ENCODE data around the gene SLCO2A1. TPM values are rescaled to one million over a fixed set of nuclear protein-coding genes. Genes with fewer than 3 reads are reported as not detected.
A peak's percentile ranks its signal among the peaks of the same experiment; 100 is the strongest.

The SLCO2A1 gene
- total RNA-seq, 1 donor: not detected

- H3K9me3 ChIP-seq (ENCODE audit: low read depth, low read length): no peaks in the 10 kb centered on the region
- H3K4me3 ChIP-seq (ENCODE audit: low read length): no peak overlapping the region
- H3K4me1 ChIP-seq (ENCODE audit: insufficient read depth, low read length): no peaks in the 10 kb centered on the region
- no peaks in the 10 kb centered on the region for H3K27me3 ChIP-seq (ENCODE audit: insufficient read depth, low read length)
Measured at GRCh38 chr3:133937061-133937686, 92.6 kb downstream of the SLCO2A1 start.

- Histone ChIP-seq H3K4me3 (ENCODE audit: low read length) (no peak overlapping the region), H3K9me3 (ENCODE audit: low read depth, low read length) (no peaks in the 10 kb centered on the region), H3K4me1 (ENCODE audit: insufficient read depth, low read length) (no peaks in the 10 kb centered on the region), H3K27me3 (ENCODE audit: insufficient read depth, low read length) (no peaks in the 10 kb centered on the region)
Measured at GRCh38 chr3:133935843-133936769, 93.6 kb downstream of the SLCO2A1 start.

- Histone ChIP-seq H3K27me3 (ENCODE audit: insufficient read depth, low read length) (no peaks in the 10 kb centered on the region), H3K4me1 (ENCODE audit: insufficient read depth, low read length) (no peaks in the 10 kb centered on the region), H3K9me3 (ENCODE audit: low read depth, low read length) (no peaks in the 10 kb centered on the region), H3K4me3 (ENCODE audit: low read length) (no peak overlapping the region)
Measured at GRCh38 chr3:133934996-133935842, 94.5 kb downstream of the SLCO2A1 start.

GRCh38 chr3:133934073-133934970 is 95.4 kb downstream of the SLCO2A1 start:
- H3K4me3 ChIP-seq (ENCODE audit: low read length): no peak overlapping the region
- H3K27me3 ChIP-seq (ENCODE audit: insufficient read depth, low read length): no peaks in the 10 kb centered on the region
- H3K9me3 ChIP-seq (ENCODE audit: low read depth, low read length): no peaks in the 10 kb centered on the region
- H3K4me1 ChIP-seq (ENCODE audit: insufficient read depth, low read length): no peaks in the 10 kb centered on the region

GRCh38 chr3:133933097-133934024 is 96.4 kb downstream of the SLCO2A1 start:
- peaks cover 3% of the 10 kb centered on the region for H3K27me3 ChIP-seq (ENCODE audit: insufficient read depth, low read length)
- no peaks in the 10 kb centered on the region for H3K9me3 ChIP-seq (ENCODE audit: low read depth, low read length)
- H3K4me3 ChIP-seq (ENCODE audit: low read length): no peak overlapping the region
- no peaks in the 10 kb centered on the region for H3K4me1 ChIP-seq (ENCODE audit: insufficient read depth, low read length)

GRCh38 chr3:133932009-133932408 is 97.7 kb downstream of the SLCO2A1 start:
- H3K4me1 ChIP-seq (ENCODE audit: insufficient read depth, low read length): peaks cover 12% of the 10 kb centered on the region
- H3K4me3 ChIP-seq (ENCODE audit: low read length): no peak overlapping the region
- peaks cover 11% of the 10 kb centered on the region for H3K27me3 ChIP-seq (ENCODE audit: insufficient read depth, low read length)
- H3K9me3 ChIP-seq (ENCODE audit: low read depth, low read length): no peaks in the 10 kb centered on the region

GRCh38 chr3:133931084-133931483 is 98.6 kb downstream of the SLCO2A1 start:
- peaks cover 13% of the 10 kb centered on the region for H3K4me1 ChIP-seq (ENCODE audit: insufficient read depth, low read length)
- H3K4me3 ChIP-seq (ENCODE audit: low read length): no peak overlapping the region
- peaks cover 12% of the 10 kb centered on the region for H3K27me3 ChIP-seq (ENCODE audit: insufficient read depth, low read length)
- H3K9me3 ChIP-seq (ENCODE audit: low read depth, low read length): no peaks in the 10 kb centered on the region

GRCh38 chr3:133930341-133930933 is 99.3 kb downstream of the SLCO2A1 start:
- Histone ChIP-seq H3K27me3 (ENCODE audit: insufficient read depth, low read length) (peaks cover 12% of the 10 kb centered on the region), H3K9me3 (ENCODE audit: low read depth, low read length) (no peaks in the 10 kb centered on the region), H3K4me3 (ENCODE audit: low read length) (no peak overlapping the region), H3K4me1 (ENCODE audit: insufficient read depth, low read length) (peaks cover 13% of the 10 kb centered on the region)

- Histone ChIP-seq H3K4me3 (ENCODE audit: low read length) (no peak overlapping the region), H3K9me3 (ENCODE audit: low read depth, low read length) (no peaks in the 10 kb centered on the region), H3K4me1 (ENCODE audit: insufficient read depth, low read length) (peaks cover 13% of the 10 kb centered on the region), H3K27me3 (ENCODE audit: insufficient read depth, low read length) (peaks cover 12% of the 10 kb centered on the region)
Measured at GRCh38 chr3:133928903-133929607, 100.7 kb downstream of the SLCO2A1 start.

- no peak overlapping the region for H3K4me3 ChIP-seq (ENCODE audit: low read length)
- no peaks in the 10 kb centered on the region for H3K9me3 ChIP-seq (ENCODE audit: low read depth, low read length)
- H3K27me3 ChIP-seq (ENCODE audit: insufficient read depth, low read length): peaks cover 12% of the 10 kb centered on the region
- H3K4me1 ChIP-seq (ENCODE audit: insufficient read depth, low read length): peaks cover 13% of the 10 kb centered on the region
Measured at GRCh38 chr3:133928136-133928893, 101.4 kb downstream of the SLCO2A1 start.

GRCh38 chr3:133927540-133928066 is 102.1 kb downstream of the SLCO2A1 start:
- Histone ChIP-seq H3K4me1 (ENCODE audit: insufficient read depth, low read length) (peaks cover 13% of the 10 kb centered on the region), H3K9me3 (ENCODE audit: low read depth, low read length) (no peaks in the 10 kb centered on the region), H3K27me3 (ENCODE audit: insufficient read depth, low read length) (peaks cover 12% of the 10 kb centered on the region), H3K4me3 (ENCODE audit: low read length) (peak overlapping the region; percentile 18)
